ENCODE results near the gene SOS2. TPM values are rescaled to one million over a fixed set of nuclear protein-coding genes. Genes with fewer than 3 reads are reported as not detected.

SOS2 gene
- total RNA-seq, 3 donors from 2014 or later (not counting 1 experiment from before 2014, with no cell fraction given): 64.7 to 82.2 (median 69.5) TPM

DNA sequence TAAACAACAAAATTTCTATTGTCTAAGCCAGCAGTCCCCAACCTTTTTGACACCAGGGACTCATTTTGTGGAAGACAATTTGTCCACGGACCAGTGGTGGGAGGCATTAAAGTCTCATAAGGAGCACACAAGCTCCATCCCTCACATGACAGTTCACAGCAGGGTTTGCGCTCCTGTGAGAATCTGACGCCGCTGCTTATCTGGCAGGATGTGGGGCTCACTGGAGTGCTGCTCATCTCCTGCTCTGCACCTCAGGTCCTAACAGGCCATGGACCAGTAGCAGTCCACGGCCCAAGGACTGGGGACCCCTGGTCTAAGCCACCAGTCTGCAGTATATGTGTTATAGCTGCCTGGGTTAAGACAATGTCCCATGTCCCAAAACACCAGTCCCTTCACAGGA lies 142.2 kb downstream of the SOS2 start:
- Mint-ChIP-seq H3K27me3 (ENCODE audit: low read depth in 2 of 2) (no peaks in the 10 kb centered on the region), H3K9me3 (no peaks in the 10 kb centered on the region), H3K36me3 (no peaks in the 10 kb centered on the region), H3K4me1 (peaks cover 46 to 56% of the 10 kb centered on the region in 2 donors), H3K4me3 (no peak overlapping the region), H3K27ac (peak overlapping the region; percentile 33 to 48)
- TF ChIP-seq, protein P1, sequence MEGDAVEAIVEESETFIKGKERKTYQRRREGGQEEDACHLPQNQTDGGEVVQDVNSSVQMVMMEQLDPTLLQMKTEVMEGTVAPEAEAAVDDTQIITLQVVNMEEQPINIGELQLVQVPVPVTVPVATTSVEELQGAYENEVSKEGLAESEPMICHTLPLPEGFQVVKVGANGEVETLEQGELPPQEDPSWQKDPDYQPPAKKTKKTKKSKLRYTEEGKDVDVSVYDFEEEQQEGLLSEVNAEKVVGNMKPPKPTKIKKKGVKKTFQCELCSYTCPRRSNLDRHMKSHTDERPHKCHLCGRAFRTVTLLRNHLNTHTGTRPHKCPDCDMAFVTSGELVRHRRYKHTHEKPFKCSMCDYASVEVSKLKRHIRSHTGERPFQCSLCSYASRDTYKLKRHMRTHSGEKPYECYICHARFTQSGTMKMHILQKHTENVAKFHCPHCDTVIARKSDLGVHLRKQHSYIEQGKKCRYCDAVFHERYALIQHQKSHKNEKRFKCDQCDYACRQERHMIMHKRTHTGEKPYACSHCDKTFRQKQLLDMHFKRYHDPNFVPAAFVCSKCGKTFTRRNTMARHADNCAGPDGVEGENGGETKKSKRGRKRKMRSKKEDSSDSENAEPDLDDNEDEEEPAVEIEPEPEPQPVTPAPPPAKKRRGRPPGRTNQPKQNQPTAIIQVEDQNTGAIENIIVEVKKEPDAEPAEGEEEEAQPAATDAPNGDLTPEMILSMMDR (IDR thresholded peaks at IDR 0.05): no peak
- H3K4me3 ChIP-seq (ENCODE audit: low read length): no peak overlapping the region
- ATAC-seq (peak in 1 of 3 donors; percentile 17), DNase-seq (peak in 1 of 2 donors; percentile 63)
- 77% methylated on average over 5 of the region's 5 CpGs for WGBS (ENCODE audit: insufficient coverage)
- no peaks in the 10 kb centered on the region for H3K36me3 ChIP-seq (ENCODE audit: control insufficient read depth, insufficient read depth, low read length)
- intact Hi-C loops (cut with micrococcal nuclease): no loop called here
- no peak overlapping the region for H3K27ac ChIP-seq (ENCODE audit: low read length)
- H3K9me3 ChIP-seq (ENCODE audit: control insufficient read depth, insufficient read depth, low read length): no peaks in the 10 kb centered on the region
- peaks cover 41% of the 10 kb centered on the region for H3K4me1 ChIP-seq (ENCODE audit: control insufficient read depth, insufficient read depth, low read length)
- H3K27me3 ChIP-seq (ENCODE audit: control insufficient read depth, insufficient read depth, low read length): no peaks in the 10 kb centered on the region

DNA sequence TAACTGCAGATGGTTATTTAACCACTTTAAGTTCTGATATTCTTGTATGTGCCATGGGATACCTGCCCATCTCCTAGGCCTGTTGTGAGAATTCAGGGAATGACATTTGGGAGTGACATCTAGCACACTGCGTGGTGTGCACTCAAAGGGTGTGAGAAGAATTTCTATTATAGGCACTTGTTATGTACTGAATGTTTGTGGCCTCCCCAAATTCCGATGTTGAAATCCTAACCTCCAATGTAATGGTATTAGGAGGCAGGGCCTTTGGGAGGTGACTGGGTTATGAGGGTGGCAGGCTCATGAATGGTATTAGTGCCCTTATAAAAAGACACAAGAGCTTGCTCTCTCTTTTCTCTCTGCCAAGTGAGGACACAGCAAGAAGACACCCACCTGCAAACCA lies 142.6 kb downstream of the SOS2 start:
- intact Hi-C loops (cut with micrococcal nuclease): no loop called here
- H3K36me3 ChIP-seq (ENCODE audit: control insufficient read depth, insufficient read depth, low read length): no peaks in the 10 kb centered on the region
- peaks cover 43 to 56% of the 10 kb centered on the region in 2 donors for H3K4me1 Mint-ChIP-seq
- H3K36me3 Mint-ChIP-seq: no peaks in the 10 kb centered on the region
- H3K27me3 ChIP-seq (ENCODE audit: control insufficient read depth, insufficient read depth, low read length): no peaks in the 10 kb centered on the region
- peaks cover 46% of the 10 kb centered on the region for H3K4me1 ChIP-seq (ENCODE audit: control insufficient read depth, insufficient read depth, low read length)
- H3K4me3 Mint-ChIP-seq: no peak overlapping the region
- TF ChIP-seq, protein P1 (IDR thresholded peaks at IDR 0.05): no peak
- no peak for DNase-seq
- H3K9me3 Mint-ChIP-seq: no peaks in the 10 kb centered on the region
- peak overlapping the region; percentile 33 to 48 for H3K27ac Mint-ChIP-seq
- no peaks in the 10 kb centered on the region for H3K9me3 ChIP-seq (ENCODE audit: control insufficient read depth, insufficient read depth, low read length)
- no peaks in the 10 kb centered on the region for H3K27me3 Mint-ChIP-seq (ENCODE audit: low read depth in 2 of 2)
- H3K27ac ChIP-seq (ENCODE audit: low read length): no peak overlapping the region
- H3K4me3 ChIP-seq (ENCODE audit: low read length): no peak overlapping the region
- 100% methylated on average over 1 of the region's 2 CpGs for whole genome bisulfite sequencing (ENCODE audit: insufficient coverage)
- ATAC-seq: no peak

DNA sequence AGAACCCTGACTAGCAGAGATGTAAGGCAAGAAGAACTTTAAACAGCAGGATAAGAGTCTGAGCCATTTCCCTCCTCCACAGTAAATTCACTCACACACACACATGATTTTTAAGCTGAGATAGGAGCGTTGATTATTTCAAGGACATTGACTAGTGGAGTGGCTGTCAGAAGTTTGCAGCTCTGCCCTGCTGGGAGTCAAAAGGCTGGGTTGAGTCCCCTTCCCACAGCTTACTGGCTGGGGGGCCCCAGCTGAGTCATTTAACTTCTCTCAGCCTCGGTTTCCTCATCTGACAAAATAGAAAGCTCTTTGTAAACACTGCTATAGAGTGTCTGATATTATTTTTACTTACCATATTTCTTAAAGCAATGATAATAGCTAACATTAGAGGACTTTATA lies 143.3 kb downstream of the SOS2 start:
- Histone ChIP-seq H3K4me3 (ENCODE audit: low read length) (no peak overlapping the region), H3K36me3 (ENCODE audit: control insufficient read depth, insufficient read depth, low read length) (no peaks in the 10 kb centered on the region), H3K4me1 (ENCODE audit: control insufficient read depth, insufficient read depth, low read length) (peaks cover 52% of the 10 kb centered on the region), H3K9me3 (ENCODE audit: control insufficient read depth, insufficient read depth, low read length) (no peaks in the 10 kb centered on the region), H3K27ac (ENCODE audit: low read length) (peak overlapping the region; percentile 95), H3K27me3 (ENCODE audit: control insufficient read depth, insufficient read depth, low read length) (no peaks in the 10 kb centered on the region)
- Mint-ChIP-seq H3K27ac (peak overlapping the region; percentile 72 to 86), H3K4me3 (no peak overlapping the region), H3K9me3 (no peaks in the 10 kb centered on the region), H3K4me1 (peaks cover 48 to 55% of the 10 kb centered on the region in 2 donors), H3K27me3 (ENCODE audit: low read depth in 2 of 2) (no peaks in the 10 kb centered on the region), H3K36me3 (no peaks in the 10 kb centered on the region)
- DNase-seq (no peak), ATAC-seq (no peak)
- intact Hi-C loops (cut with micrococcal nuclease): no loop called here
- TF ChIP-seq, protein P1 (IDR thresholded peaks at IDR 0.05): no peak
- WGBS (ENCODE audit: insufficient coverage): 86% methylated on average over 1 of the region's 2 CpGs

Data from natural killer cell (primary cell).